HAP-1 (cell line): ENCODE data around the gene HAPLN1.
A peak's percentile ranks its signal among the peaks of the same experiment; 100 is the strongest.

ENCODE experiments used
- DNase-seq, 2 experiments: peaks; one replicate each; pipeline ENCODE4 v3.0.0-alpha.2; 2016 to 2020; ENCODE audit warnings: low spot score in 2 of 2
- H3K27me3 ChIP-seq: fragments of 250-450 bp; sonication (Bioruptor Pico); 2 replicates; pipeline ENCODE4 v1.5.1; 2020; ENCODE audit warnings: low read depth, mild to moderate bottlenecking, moderate library complexity
- H3K36me3 ChIP-seq: fragments of 250-450 bp; sonication (Bioruptor Pico); replicated peaks from 2 replicates; pipeline ENCODE4 v1.5.1; 2020; ENCODE audit warnings: mild to moderate bottlenecking
- H3K4me1 ChIP-seq: fragments of 250-450 bp; sonication (Bioruptor Pico); 2 replicates; pipeline ENCODE4 v1.5.1; 2020; ENCODE audit warnings: mild to moderate bottlenecking
- H3K4me3 ChIP-seq: fragments of 250-450 bp; sonication (Bioruptor Pico); 2 replicates; pipeline ENCODE4 v1.5.1; 2020; ENCODE audit warnings: mild to moderate bottlenecking, moderate library complexity
- H3K9me3 ChIP-seq: fragments of 250-450 bp; sonication (Bioruptor Pico); 2 replicates; pipeline ENCODE4 v1.5.1; 2020; ENCODE audit warnings: mild to moderate bottlenecking, moderate library complexity
- in situ Hi-C: fragments of 300-500 bp; cut with MboI; formaldehyde crosslinking; loops from 3 replicates; pipeline ENCODE4 v1.14.3; 2020; ENCODE audit warnings: low sequenced_read_pairs, inconsistent platforms, mixed read lengths

Gene HAPLN1

DNA sequence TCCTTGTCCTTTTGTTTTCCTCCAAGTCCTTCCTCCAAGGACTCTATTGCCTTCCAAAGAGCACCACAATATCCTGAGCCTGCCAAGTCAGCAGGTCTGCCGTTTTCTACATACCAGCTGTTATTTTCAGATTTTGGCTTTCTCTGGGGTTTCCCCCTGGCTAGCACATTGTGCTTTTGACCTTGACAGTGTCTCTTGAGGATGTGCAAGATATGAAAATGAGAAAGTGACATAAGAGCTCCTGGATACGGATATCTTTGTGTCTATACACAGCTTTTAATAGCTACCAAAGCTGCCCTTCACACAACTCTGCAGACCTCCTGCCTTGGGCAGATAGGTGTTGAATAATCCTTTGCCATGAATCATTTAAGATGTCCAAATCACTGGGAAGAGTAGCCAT is 67.0 kb downstream of the HAPLN1 start:
- Histone ChIP-seq H3K4me1 (no peaks in the 10 kb centered on the region), H3K27me3 (0 out of 2 replicates have a peak, but pooled peaks cover 2% of the 10 kb centered on the region)
- in situ Hi-C loops: no loop called here

GRCh38 chr5:83645936-83646335 is 74.7 kb downstream of the HAPLN1 start:
- Histone ChIP-seq H3K9me3 (no peaks in the 10 kb centered on the region), H3K27me3 (no peaks in the 10 kb centered on the region), H3K36me3 (no peaks in the 10 kb centered on the region), H3K4me3 (no peak overlapping the region), H3K4me1 (peaks cover 5% of the 10 kb centered on the region; the same call in 1 of the 2 replicates)
- in situ Hi-C loops: no loop called here
- no peak for DNase-seq

More for the DNA sequence above, 67.0 kb downstream of the HAPLN1 start:
- DNase-seq: no peak
- Histone ChIP-seq H3K9me3 (no peaks in the 10 kb centered on the region), H3K4me3 (no peak overlapping the region), H3K36me3 (no peaks in the 10 kb centered on the region)

DNA sequence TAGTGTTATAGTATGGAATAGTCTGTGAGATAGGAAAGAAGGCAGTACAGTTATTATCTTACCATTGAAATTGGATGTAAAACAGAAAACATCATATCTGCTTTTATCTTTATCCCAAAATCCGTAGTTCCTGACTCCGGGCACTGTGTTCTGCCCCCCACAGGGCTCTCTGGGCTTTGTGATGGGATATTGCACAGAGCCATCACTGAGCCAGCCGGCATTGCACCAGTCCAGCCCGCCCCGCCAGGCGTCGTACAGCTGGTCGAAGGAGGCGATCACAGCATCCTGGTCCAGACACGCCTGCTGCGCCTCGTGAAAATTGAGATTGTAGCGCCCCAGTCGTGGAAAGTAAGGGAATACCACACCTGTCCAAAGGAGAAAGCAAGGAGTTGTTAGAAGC is 76.4 kb downstream of the HAPLN1 start:
- Histone ChIP-seq H3K36me3 (no peaks in the 10 kb centered on the region), H3K4me1 (peaks cover 5% of the 10 kb centered on the region; the same call in 1 of the 2 replicates), H3K9me3 (no peaks in the 10 kb centered on the region), H3K27me3 (peaks cover 3% of the 10 kb centered on the region; the same call in 1 of the 2 replicates), H3K4me3 (no peak overlapping the region)
- DNase-seq: no peak
- in situ Hi-C loops: no loop called here

DNA sequence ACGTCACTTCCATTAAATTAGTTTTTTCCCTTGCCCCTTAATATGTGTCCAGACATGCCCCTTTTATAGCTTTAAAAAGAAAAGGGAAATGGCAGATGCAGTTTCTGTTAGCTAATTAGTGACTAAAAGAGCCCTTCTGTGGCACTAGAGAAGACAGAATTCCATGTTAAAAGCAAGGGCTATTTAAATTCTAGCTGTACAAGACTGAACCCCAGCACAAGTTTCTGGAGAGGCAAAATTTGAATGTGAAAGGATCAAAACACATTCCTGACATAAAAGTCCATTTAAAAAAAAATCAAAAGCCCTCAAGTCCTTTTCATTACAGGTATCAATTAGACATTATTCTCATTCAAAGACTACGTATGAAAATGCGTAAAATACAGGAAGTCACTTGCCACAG is 78.7 kb downstream of the HAPLN1 start:
- peaks cover 6% of the 10 kb centered on the region; the same call in 1 of the 2 replicates for H3K27me3 ChIP-seq
- peaks cover 5% of the 10 kb centered on the region; the same call in 1 of the 2 replicates for H3K4me1 ChIP-seq
- peak in 1 of 2 experiments; percentile 65 for DNase-seq
- H3K36me3 ChIP-seq: no peaks in the 10 kb centered on the region
- no peaks in the 10 kb centered on the region for H3K9me3 ChIP-seq
- in situ Hi-C loops: no loop called here
- H3K4me3 ChIP-seq: no peak overlapping the region

DNA sequence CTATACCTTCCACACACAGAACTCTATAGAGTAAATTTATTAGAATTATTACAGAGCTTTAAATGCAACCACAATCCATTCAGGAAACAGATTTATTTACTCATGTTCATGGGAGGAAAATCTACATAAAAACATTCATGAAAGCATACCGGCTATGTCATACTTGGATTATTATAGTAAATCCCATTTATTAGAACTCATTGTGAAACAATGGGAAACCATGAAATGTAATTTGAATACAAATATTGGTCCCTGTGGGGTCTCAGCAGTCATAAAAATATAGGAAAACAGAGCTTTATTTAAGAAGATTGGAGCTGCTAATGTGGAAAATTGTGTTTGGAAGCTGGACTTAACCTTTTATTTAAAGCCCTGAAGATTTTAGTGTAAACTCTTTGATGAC is 80.7 kb downstream of the HAPLN1 start:
- H3K4me1 ChIP-seq: peaks cover 5% of the 10 kb centered on the region; the same call in 1 of the 2 replicates
- H3K9me3 ChIP-seq: no peaks in the 10 kb centered on the region
- H3K36me3 ChIP-seq: no peaks in the 10 kb centered on the region
- in situ Hi-C loops: no loop called here
- no peak overlapping the region for H3K4me3 ChIP-seq
- DNase-seq: no peak
- peaks cover 6% of the 10 kb centered on the region; the same call in 1 of the 2 replicates for H3K27me3 ChIP-seq

DNA sequence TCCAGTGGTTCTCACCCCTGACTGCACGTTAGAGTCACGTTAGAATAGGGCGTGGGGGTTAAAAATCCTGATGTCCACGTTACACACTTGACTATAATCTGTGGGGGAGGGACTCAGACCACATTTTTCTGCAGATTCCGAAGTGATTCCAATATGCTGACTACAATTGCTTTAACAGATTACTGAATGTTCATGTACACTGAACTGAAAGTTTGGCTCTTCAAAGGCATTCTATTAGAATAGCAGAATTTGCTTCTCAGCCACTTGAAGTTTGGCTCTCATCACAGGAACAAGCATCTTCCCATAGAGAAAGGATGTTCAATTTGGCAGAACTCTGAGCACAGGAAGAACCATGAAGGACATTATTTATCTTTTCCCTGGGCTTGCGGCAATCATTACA is 84.5 kb downstream of the HAPLN1 start:
- in situ Hi-C loops: no loop called here
- DNase-seq: no peak
- H3K4me3 ChIP-seq: no peak overlapping the region
- no peaks in the 10 kb centered on the region for H3K4me1 ChIP-seq
- peaks cover 6% of the 10 kb centered on the region; the same call in 1 of the 2 replicates for H3K27me3 ChIP-seq
- no peaks in the 10 kb centered on the region for H3K9me3 ChIP-seq
- H3K36me3 ChIP-seq: no peaks in the 10 kb centered on the region

DNA sequence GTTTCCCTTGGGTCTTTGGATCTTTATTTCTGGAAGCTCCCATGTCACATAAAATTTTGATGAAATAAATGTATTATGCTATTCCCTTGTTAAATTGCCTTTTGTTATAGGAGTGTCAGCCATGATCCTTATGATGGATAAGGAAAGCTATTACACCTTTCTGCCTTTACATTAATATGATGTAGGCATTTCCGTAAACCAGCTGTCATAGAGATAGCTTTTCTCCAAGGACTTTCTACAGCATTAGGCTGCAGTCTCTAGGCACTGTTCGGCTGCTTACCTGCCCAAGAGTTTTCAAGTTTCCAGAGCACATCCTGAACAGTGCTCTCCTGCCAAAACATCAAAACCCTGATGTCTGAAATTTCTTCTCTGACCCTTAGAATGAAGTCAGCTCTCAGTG is 87.4 kb downstream of the HAPLN1 start:
- no peaks in the 10 kb centered on the region; the same call in 1 of the 2 replicates for H3K27me3 ChIP-seq
- no peaks in the 10 kb centered on the region for H3K36me3 ChIP-seq
- H3K9me3 ChIP-seq: no peaks in the 10 kb centered on the region
- in situ Hi-C loops: no loop called here
- no peaks in the 10 kb centered on the region for H3K4me1 ChIP-seq
- H3K4me3 ChIP-seq: no peak overlapping the region
- DNase-seq: no peak

- in situ Hi-C loops: no loop called here
- DNase-seq: no peak
- no peaks in the 10 kb centered on the region for H3K36me3 ChIP-seq
- H3K9me3 ChIP-seq: no peaks in the 10 kb centered on the region
- H3K4me1 ChIP-seq: no peaks in the 10 kb centered on the region
- no peaks in the 10 kb centered on the region for H3K27me3 ChIP-seq
- no peak overlapping the region for H3K4me3 ChIP-seq
Measured at GRCh38 chr5:83632874-83633273, 87.8 kb downstream of the HAPLN1 start.

- H3K9me3 ChIP-seq: no peaks in the 10 kb centered on the region
- H3K36me3 ChIP-seq: no peaks in the 10 kb centered on the region
- no peak overlapping the region for H3K4me3 ChIP-seq
- H3K4me1 ChIP-seq: no peaks in the 10 kb centered on the region
- DNase-seq: no peak
- H3K27me3 ChIP-seq: 0 out of 2 replicates have a peak, but pooled peaks cover 4% of the 10 kb centered on the region
- in situ Hi-C loops: no loop called here
Measured at GRCh38 chr5:83628360-83628759, 92.3 kb downstream of the HAPLN1 start.

DNA sequence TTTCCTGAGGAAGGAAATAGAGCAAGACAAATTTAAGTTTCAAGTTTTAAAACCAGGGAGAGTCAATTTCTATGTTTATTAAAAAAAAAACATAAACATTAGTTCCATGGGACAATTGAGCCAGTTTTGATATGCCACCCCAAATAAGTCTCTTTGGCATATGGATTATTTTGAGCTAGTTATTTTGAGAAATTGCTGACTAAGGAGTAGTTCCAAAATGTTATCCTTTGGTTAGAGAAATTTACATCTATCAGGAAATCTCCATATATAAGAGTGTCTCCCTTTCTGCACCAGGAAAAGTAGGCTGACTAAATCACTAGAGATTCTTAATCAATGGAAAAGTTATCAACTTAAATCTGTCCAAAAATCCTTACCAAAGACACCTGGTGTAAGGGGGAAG is 105.8 kb downstream of the HAPLN1 start:
- H3K4me3 ChIP-seq: no peak overlapping the region
- H3K27me3 ChIP-seq: no peaks in the 10 kb centered on the region
- peaks cover 10% of the 10 kb centered on the region for H3K4me1 ChIP-seq
- no peaks in the 10 kb centered on the region; the same call in 1 of the 2 replicates for H3K9me3 ChIP-seq
- in situ Hi-C loops: no loop called here
- H3K36me3 ChIP-seq: no peaks in the 10 kb centered on the region
- DNase-seq: no peak

GRCh38 chr5:83608122-83608521 is 112.5 kb downstream of the HAPLN1 start:
- in situ Hi-C loops: no loop called here
- Histone ChIP-seq H3K9me3 (no peaks in the 10 kb centered on the region), H3K27me3 (no peaks in the 10 kb centered on the region), H3K4me1 (no peaks in the 10 kb centered on the region), H3K4me3 (no peak overlapping the region), H3K36me3 (no peaks in the 10 kb centered on the region)
- peak; percentile 33 to 58 for DNase-seq

GRCh38 chr5:83595217-83595616 is 125.4 kb downstream of the HAPLN1 start:
- no peak for DNase-seq
- Histone ChIP-seq H3K36me3 (no peaks in the 10 kb centered on the region), H3K4me3 (no peak overlapping the region), H3K4me1 (no peaks in the 10 kb centered on the region), H3K27me3 (no peaks in the 10 kb centered on the region), H3K9me3 (no peaks in the 10 kb centered on the region)
- in situ Hi-C loops: no loop called here

DNA sequence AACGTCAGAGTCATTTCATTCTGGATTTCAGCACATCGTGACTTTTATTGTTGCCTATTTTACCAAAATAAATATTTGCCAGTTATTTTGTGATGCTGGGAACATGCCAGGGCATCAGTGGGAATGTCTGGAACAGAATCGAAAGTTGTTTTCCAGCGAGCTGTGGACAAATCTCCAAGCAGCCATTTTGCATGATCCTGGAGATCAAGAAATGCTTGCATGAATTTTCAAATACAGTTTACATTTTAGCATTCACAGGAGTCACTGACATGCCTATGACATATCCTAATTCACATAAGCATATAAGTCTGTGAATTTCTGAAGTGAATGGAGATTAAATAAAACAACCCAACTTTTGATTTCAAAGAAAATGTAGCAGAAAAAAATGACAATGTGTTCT is 129.7 kb downstream of the HAPLN1 start:
- in situ Hi-C loops: no loop called here
- Histone ChIP-seq H3K27me3 (0 out of 2 replicates have a peak, but pooled peaks cover 2% of the 10 kb centered on the region), H3K4me3 (no peak overlapping the region), H3K4me1 (no peaks in the 10 kb centered on the region), H3K36me3 (no peaks in the 10 kb centered on the region), H3K9me3 (no peaks in the 10 kb centered on the region)
- no peak for DNase-seq

GRCh38 chr5:83589786-83590185 is 130.9 kb downstream of the HAPLN1 start:
- Histone ChIP-seq H3K36me3 (no peaks in the 10 kb centered on the region), H3K4me3 (no peak overlapping the region), H3K9me3 (no peaks in the 10 kb centered on the region), H3K27me3 (0 out of 2 replicates have a peak, but pooled peaks cover 2% of the 10 kb centered on the region), H3K4me1 (no peaks in the 10 kb centered on the region)
- in situ Hi-C loops: no loop called here
- DNase-seq: no peak
